ENCODE results near the gene ADGRG1.
A peak's percentile ranks its signal among the peaks of the same experiment; 100 is the strongest.
"Not testable (repeated sequence)": the region's sequence is repeated elsewhere in the genome, so short reads cannot be mapped to it uniquely, and the experiment has no call there.

The ADGRG1 gene

GRCh38 chr16:57628008-57628781 is at the start of gene ADGRG1:
Gene ADGRG1, plus strand, starts transcription at chr16:57628630. Its CDS starts 21,658 bp downstream, at chr16:57650288.
- DNase-seq (ENCODE audit: low read depth in 2 of 3, low spot score in 2 of 3) = peak in 2 of 3 experiments; percentile 36 to 44

DNA sequence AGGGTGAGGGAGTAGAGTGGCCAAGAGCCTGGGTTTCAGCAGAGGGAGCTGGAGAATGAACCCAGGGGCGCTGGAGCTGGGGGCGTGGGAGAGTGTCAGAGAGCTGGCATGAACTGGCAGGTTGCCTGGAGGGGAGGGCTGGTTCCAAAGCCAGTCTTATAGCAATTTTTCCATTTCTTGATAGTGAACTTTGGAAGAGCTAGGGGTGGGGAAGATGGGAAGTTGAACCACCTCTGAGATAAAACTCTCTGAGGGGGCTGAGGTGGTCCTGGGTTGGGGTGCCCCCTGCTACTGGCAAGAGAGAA is 49.1 kb upstream of the ADGRG1 start:
- DNase-seq (ENCODE audit: low read depth in 2 of 3, low spot score in 2 of 3) = no peak

- DNase-seq (ENCODE audit: low read depth in 2 of 3, low spot score in 2 of 3) = no peak
Observed at GRCh38 chr16:57585051-57585687, 43.3 kb upstream of the ADGRG1 start.

- DNase-seq (ENCODE audit: low read depth in 2 of 3, low spot score in 2 of 3) = no peak
Observed at GRCh38 chr16:57588831-57589230, 39.6 kb upstream of the ADGRG1 start.

DNA sequence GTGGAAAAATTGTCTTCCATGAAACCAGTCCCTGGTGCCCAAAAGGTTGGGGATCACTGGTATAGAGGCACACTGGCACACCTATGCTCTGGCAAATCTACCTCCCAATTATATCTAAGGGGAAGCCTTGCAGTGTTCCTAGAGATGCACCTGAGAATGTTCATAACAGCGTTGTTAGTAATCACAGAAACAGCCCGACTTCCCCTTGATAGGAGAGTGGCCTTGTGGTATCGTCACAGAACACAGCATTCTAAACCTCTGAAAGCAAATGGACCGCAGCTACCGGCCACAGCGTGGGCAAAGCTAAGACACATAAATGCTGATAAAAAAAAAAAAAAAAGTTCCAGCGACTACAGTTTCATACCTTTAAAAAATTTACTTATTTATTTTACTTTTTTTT is 39.1 kb upstream of the ADGRG1 start:
- DNase-seq (ENCODE audit: low read depth in 2 of 3, low spot score in 2 of 3) = no peak

DNA sequence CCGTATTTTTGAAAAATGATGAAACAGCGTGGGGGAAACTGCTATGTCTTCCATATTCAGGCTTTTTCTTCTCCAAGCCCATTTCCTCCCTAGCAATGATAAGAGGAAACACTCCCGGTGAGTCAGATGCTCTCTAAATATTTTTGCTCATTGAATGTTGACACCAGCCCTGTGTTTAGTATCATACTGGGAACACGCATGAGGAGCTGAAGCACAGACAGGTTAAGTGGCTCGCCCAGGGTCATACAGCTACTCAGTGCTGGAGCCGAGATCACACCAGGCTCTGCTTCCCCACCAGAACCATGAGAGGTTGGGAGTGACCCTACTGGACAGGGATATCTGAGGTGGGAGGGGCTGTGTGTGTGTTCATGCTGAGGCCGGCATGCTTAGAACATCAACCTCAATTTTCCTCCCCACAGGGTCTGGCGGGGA is 37.8 kb upstream of the ADGRG1 start:
- DNase-seq (ENCODE audit: low read depth in 2 of 3, low spot score in 2 of 3) = no peak

DNA sequence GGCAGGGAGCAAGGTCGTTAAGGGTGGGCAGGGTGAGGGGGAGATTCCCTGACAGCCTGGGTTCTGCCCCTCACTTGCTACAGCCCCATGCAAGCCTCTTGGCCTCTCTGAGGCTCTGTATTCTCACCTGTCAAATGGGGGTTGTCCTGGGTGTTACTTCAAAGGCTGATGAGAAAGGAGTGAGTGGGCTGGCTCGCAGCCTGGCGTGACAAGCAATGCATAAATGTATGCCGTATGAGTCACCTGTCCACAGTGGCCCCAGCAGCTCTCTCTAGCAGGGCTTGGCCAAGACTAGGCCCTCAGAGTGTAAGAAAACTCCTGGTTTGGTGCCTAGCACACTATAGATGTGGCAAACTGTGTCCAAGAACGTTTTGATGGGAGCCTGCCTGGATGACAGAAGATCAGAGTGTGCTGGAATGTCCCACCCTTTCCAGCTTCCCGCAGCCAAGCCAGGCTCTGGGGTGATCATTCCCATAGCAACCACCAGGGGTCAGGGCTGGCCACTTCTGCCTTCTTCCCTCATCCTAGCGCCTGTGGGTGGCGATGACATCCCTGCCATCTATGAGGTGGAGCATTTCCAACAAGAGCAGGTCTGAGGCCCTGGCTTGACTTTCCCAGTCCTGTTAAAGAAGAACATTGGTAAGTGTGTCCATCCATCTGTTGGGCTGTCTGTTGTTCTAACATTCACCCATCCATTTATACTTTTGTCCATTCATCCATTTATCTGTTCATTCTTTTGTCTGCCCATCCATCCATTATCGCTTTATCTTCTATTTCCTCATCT is 37.2 kb upstream of the ADGRG1 start:
- DNase-seq (ENCODE audit: low read depth in 2 of 3, low spot score in 2 of 3) = peak; percentile 63 to 70 (median 65)

DNA sequence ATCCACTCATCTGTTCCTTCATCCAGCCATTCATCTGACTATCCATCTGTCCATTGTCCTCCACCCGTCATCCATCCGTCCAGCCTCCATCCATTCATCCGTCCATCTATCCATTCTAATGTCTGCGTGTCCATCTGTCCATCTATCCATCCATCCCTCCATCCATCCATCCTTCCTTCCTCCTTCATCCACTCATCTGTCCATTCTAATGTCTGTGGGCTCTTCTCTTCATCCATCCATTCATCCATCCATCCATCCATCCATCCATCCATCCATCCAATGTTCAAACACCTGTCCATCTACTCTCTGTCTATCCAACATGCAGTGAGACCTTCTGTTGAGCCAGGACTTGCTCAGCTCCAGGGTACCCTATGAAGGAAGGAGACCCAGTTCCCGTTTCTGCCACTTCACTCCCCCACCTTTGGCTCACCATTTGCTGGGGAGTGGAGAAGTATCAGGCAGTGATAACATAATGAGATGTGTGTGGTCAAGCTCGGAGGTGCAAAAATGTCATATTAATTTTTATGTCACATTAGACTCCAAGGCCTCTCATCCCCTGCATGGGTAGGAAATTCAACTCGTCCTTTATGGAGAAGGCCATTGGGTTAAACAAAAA is 36.5 kb upstream of the ADGRG1 start:
- no peak for DNase-seq (ENCODE audit: low read depth in 2 of 3, low spot score in 2 of 3)

GRCh38 chr16:57592591-57593003 is 35.8 kb upstream of the ADGRG1 start:
- peak; percentile 49 to 73 (median 55) for DNase-seq (ENCODE audit: low read depth in 2 of 3, low spot score in 2 of 3)

DNA sequence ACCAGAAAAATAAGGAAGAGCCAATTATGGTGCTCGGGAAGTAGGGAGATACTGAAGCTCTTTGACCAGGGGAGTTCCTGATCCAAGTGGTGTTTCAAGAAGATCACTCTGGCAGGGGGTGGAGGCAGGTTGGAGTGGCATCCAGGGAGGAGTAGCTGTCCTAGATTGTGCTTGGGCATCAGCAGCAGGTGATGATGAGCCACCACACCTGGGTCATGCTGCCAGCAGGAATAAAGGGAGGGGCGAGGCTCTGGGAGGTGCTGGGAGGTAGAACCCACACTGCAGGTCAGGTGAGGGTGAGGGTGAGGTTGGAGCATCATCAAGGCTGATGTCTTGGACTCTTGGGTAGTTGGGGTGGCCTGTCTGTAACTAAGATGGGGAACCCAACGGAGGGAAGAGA is 35.4 kb upstream of the ADGRG1 start:
- no peak for DNase-seq (ENCODE audit: low read depth in 2 of 3, low spot score in 2 of 3)

GRCh38 chr16:57593990-57594389 is 34.4 kb upstream of the ADGRG1 start:
- DNase-seq (ENCODE audit: low read depth in 2 of 3, low spot score in 2 of 3) = no peak

DNA sequence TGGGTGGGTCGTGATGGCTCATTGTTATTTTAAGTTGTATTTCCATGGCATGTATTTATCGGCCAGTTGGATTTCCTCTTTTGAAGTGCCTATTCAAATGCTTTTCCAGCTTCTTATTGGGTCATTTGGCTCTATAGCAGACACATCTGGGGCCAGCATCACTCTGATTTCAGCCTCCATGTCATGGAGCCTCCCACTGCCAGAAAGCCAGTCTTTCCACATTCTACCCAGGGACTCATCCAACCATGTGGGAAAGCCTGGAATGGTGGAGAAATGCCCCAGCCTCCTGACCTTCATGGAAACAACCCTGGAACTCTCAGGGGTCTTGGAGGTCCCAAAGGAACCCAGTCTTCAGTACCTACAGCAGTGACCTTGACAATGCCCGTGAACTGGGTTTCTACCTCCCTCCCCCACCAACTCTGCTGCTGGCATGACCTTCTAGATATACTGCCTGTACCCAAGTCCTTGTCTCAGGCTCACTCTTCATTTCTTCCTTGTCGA is 33.8 kb upstream of the ADGRG1 start:
- no peak for DNase-seq (ENCODE audit: low read depth in 2 of 3, low spot score in 2 of 3)

- not testable (repeated sequence) for DNase-seq (ENCODE audit: low read depth in 2 of 3, low spot score in 2 of 3)
Observed at GRCh38 chr16:57596234-57596633, 32.2 kb upstream of the ADGRG1 start.

- DNase-seq (ENCODE audit: low read depth in 2 of 3, low spot score in 2 of 3) = no peak
Observed at GRCh38 chr16:57598437-57598836, 30.0 kb upstream of the ADGRG1 start.

GRCh38 chr16:57600048-57600835 is 28.2 kb upstream of the ADGRG1 start:
- DNase-seq (ENCODE audit: low read depth in 2 of 3, low spot score in 2 of 3) = no peak

DNA sequence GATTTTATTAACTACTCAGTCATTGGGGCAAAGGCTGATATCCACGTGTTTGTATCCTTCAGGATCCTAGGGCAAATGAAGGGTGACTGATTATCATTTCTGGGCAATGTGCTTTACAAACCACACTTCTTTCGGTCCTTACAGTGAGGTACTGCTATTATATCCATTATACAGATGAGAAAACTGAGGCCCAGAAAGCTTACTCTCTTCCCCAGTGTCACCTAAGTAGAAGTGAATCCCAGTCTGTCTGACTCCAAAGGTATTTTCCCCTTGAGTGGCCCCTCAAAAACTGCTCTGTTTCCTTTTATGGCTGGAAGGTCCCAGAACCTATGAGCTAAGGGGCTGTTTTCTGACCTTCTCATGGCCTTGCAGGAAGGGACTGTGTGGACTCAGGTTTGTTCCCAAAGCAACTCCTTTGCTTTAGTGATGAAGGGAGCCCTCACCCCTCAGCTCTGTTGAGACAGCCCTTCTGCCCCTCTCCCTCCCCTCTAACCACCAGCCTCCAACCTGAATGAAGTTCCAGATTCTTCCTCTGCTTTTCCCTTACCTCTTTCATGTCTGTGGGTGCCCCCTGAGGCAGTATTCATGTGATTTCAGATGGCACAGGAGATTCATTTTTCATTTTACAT is 27.4 kb upstream of the ADGRG1 start:
- no peak for DNase-seq (ENCODE audit: low read depth in 2 of 3, low spot score in 2 of 3)

DNA sequence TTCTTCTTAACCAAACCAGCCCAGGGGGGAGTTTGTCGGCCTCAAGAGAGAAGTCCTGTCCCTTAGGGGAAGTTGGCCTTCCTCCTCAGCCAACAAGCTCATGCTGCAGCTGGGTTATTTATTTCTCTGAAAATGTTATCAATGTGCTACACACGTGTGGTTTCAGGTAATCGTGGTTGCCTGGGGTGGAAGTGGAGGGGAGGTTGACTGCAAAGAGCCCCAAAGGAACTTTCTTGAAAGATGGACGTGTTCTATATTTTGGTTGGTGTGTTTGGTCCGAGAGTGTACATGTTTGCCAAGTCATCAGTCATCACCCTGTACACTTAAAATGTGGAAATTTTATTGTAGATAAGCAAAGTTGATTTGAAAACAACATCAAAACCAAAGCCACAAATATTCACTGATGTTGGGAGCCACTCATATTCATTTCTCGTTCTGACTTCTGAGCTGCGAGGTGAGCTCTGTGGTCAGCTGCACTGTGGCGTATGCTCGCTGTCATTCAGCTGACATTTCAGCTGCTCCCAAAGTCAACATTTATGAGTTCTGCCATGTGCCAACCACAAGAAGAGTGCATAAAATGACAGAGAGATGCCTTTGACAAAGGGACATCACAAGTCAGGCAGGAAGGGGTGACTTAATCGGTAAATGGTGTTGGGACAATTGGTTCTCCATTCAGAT is 26.5 kb upstream of the ADGRG1 start:
- no peak for DNase-seq (ENCODE audit: low read depth in 2 of 3, low spot score in 2 of 3)

- no peak for DNase-seq (ENCODE audit: low read depth in 2 of 3, low spot score in 2 of 3)
Observed at GRCh38 chr16:57603115-57604024, 25.1 kb upstream of the ADGRG1 start.

GRCh38 chr16:57604177-57604576 is 24.3 kb upstream of the ADGRG1 start:
- DNase-seq (ENCODE audit: low read depth in 2 of 3, low spot score in 2 of 3) = no peak
